ENCODE measurements around the gene WDR90.

The WDR90 gene

DNA sequence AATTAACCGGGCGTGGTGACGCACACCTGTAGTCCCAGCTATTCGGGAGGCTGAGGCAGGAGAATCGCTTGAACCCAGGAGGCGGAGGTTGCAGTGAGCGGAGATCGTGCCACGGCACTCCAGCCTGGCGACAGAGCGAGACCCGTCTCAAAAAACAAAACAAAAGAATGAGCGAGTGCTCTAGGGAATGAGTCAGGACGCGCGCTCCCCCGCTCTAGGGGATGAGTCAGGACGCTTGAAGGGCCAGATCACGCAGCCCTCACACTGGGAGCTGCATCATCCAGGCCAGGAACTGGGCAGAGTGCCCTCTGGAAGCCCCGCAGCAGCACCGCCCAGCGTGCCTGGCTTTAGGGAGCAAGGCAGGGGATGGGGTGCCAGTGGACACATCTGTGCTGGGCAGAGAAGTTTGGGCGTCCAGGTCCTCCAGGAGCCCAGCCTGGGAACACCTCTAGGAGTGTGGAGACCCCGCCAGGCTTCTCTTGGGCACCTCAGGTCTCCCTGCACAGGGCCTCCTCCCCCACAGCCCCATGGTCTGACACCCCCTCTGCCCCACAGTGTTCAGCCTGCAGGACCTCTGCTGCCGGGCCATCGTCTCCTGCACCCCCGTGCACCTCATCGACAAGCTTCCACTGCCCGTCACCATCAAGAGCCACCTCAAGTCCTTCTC, 22.2 kb upstream of the WDR90 start:
- peak; percentile 97 for DNase-seq (ENCODE audit: low spot score)

GRCh38 chr16:627454-628239, 21.5 kb upstream of the WDR90 start:
- no peak for DNase-seq (ENCODE audit: low spot score)

GRCh38 chr16:628321-629061, 20.7 kb upstream of the WDR90 start:
- DNase-seq (ENCODE audit: low spot score), result no peak

DNA sequence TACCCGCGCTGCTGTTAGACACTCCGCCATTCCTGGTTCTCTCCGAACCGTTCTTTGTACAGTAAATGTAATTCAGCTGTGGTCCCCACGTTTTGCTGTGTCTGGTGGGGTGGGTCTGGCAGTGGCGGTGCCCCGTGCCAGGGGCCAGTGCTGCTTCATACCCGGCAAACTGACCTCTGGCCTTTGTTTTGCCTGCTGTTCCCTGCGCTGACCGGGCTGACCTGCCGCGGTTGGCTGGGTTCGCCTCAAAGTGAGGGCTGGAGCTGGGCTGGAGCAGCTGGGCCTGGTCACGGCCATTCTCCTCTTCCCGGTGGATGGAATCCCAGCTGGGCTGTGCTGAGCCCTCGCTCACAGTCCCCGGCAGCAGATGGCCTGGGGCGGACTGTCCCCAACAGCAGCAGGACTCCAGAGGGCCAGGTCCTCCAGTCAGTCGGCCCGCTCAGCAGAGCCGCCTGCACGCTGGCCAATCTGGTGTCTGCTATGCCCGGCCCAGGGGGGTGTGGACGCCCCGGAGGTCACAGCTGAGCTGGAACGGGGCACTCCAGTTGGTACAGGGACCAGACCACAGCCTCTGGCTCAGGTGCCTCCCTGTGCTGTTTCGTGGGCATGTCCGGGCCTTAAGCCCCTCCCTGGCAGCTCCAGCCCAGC, 19.9 kb upstream of the WDR90 start:
- no peak for DNase-seq (ENCODE audit: low spot score)

GRCh38 chr16:629833-630248, 19.3 kb upstream of the WDR90 start:
- no peak for DNase-seq (ENCODE audit: low spot score)

DNA sequence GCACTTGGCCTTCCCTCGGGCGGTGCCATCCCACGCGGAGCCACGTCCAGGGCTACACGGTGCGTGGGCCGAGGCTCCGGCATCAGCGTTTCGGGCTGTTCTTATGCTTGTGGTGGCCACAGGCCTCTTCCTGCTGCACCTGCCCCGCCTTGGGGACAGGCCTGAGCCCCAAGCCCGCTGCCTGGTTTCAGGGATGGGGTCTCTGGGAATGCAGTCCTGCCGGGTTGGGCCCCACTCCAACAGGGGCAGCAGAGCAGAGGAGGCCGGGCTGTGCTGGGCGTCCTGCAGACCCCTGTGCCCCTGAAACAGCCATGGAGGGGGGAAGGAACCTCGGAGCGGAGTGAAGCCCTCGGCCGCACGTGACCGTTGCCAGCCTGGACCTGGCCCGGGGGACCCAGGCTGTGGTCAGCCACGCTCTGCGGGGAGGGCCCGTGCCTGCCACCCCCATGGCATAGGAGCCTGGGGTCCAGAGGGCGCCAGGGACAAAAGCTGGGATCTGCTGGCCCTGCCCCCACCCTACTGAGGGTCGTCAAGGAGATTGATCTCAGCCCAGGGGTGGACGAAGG, 18.8 kb upstream of the WDR90 start:
- DNase-seq (ENCODE audit: low spot score), result no peak

DNA sequence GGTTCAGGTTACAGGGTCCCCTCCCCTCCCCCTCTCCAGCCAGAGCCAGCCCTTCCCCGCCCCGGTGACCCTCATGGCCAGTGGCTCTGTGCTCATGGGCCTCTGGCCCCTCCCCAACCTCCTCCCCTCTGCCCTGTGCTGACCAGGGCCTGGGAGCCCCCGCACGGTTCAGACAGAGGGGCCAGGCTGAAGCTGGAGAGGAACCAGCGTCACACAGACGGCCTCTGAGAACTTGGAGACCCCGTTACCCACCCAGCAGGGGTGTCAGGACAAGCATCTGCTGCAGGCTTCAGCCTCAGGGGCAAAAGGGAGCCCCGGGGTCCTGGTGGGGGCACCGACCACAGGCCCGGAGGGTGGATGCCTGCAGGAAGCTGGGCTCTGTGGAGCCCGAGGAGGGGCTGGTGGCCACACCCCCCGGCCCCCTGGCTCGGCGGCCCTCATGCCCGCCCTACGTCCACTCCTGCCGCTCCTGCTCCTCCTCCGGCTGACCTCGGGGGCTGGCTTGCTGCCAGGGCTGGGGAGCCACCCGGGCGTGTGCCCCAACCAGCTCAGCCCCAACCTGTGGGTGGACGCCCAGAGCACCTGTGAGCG, 18.3 kb upstream of the WDR90 start, which contains the start of gene WFIKKN1:
TSS of gene WFIKKN1 (plus strand) at position 171 of the 591 bp plus-strand sequence. CDS start at position 440, 269 bp downstream.
- no peak for DNase-seq (ENCODE audit: low spot score)

GRCh38 chr16:631808-632358, 17.3 kb upstream of the WDR90 start:
- no peak for DNase-seq (ENCODE audit: low spot score)

DNA sequence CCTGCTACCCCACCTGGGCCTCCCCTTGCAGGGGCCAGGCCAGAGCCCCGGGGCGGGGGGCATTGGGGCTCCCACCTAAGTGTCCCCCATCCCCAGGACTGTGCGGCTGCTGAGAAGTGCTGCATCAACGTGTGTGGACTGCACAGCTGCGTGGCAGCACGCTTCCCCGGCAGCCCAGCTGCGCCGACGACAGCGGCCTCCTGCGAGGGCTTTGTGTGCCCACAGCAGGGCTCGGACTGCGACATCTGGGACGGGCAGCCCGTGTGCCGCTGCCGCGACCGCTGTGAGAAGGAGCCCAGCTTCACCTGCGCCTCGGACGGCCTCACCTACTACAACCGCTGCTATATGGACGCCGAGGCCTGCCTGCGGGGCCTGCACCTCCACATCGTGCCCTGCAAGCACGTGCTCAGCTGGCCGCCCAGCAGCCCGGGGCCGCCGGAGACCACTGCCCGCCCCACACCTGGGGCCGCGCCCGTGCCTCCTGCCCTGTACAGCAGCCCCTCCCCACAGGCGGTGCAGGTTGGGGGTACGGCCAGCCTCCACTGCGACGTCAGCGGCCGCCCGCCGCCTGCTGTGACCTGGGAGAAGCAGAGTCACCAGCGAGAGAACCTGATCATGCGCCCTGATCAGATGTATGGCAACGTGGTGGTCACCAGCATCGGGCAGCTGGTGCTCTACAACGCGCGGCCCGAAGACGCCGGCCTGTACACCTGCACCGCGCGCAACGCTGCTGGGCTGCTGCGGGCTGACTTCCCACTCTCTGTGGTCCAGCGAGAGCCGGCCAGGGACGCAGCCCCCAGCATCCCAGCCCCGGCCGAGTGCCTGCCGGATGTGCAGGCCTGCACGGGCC, 16.5 kb upstream of the WDR90 start:
- no peak for DNase-seq (ENCODE audit: low spot score)

- DNase-seq (ENCODE audit: low spot score), result no peak
Measured at GRCh38 chr16:633336-634050, 15.7 kb upstream of the WDR90 start.

DNA sequence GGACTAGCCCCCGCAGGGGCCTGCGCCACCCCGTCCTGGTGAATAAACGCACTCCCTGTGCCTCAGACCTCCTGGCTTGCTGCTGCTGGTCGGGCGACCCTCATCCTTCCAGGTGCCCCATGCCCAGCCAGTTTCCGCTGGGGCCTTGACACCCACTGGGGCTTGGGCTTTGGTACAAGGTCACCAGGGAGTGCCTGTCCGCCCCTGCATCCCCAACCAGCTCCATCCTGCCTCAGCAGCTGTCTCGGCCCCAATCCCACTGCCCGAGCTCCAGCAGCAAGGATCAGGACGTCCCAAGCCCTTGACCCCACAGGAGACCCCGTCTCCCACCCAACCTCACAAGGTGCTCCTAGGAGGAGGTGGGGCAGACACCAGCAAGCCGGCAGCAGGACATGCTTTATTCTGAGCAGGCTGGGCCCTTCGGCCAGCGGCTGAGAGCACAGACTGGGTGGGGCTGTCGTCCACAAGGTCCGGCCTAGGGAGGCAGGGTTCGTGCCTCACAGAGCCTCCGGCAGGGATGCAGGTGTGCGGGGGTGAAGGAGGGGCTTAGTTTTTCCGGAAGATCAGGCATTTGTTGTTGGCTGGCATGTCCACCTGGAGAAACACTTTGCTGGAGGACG, 15.0 kb upstream of the WDR90 start:
- no peak for DNase-seq (ENCODE audit: low spot score)

DNA sequence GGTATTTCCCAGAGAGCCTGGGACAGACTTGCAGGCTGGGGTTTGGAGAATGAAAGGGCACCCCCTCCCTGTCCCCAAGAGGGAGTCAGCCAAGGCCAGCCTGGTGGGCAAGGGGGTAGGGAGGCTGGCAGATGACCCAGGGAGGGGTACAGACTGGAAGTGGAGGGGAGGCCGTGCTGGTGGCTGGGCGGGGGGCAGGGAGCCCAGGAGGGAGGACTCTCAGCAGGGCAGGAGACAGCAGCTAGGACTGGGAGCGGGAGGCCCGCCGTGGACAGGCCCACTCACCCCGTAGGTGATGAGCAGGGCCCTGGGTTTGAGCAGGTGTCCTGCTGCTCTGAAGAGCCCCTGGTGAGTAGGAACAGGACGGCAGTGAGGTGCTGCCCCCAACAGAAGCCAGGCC, 14.2 kb upstream of the WDR90 start:
- DNase-seq (ENCODE audit: low spot score), result no peak

GRCh38 chr16:635573-636205, 13.5 kb upstream of the WDR90 start:
- no peak for DNase-seq (ENCODE audit: low spot score)

DNA sequence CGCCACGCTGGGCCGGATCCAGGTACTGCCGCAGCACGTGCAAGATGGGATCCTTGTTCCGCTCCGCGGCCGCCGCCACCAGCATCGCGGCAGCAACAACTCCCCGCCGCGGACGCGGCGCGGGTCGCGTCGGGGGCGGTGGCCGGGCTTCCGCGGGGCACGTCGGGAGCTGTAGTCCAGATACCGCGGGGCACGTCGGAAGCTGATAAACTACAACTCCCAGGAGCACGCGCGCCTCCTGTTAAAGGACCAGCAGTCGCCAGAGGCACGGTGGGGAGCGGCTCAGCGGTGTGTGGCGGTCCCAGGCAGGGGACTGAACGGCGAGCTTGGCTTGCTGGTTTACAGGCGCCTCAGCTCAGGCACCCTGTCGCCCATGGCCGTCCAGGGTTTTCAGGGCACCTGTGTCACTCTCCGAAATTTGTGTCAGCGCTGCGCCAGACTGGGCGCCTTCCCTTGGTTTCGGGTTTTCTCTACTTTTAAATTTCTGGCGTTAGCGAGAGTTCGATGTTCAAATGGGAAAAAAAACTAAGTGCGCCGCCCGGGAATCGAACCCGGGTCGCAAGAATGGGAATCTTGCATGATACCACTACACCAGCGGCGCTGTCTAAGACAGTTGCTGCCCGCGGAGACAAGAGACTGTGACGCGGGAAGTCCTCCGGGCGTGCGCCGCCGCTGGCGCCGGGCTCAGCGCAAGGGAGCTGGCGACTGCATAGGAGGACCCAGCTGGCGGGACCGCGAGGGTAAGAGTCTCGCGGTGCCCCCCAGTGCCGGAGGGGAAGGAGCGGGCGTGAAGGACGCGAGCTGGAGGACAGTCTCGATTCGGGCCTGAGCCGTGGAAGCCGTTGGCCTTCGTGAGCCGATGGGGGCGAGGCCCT, 12.7 kb upstream of the WDR90 start, which contains the start of gene METTL26:
TSS of gene METTL26 (minus strand) at position 100 of the 875 bp plus-strand sequence. CDS start at position 85, 15 bp downstream.
- DNase-seq (ENCODE audit: low spot score), result peak; percentile 95

- no peak for DNase-seq (ENCODE audit: low spot score)
Measured at GRCh38 chr16:637081-638018, 11.8 kb upstream of the WDR90 start.

- DNase-seq (ENCODE audit: low spot score), result no peak
Measured at GRCh38 chr16:638034-638543, 11.1 kb upstream of the WDR90 start.

Measured in RKO (cell line).